ENCODE data around the gene HLA-A.

DNA sequence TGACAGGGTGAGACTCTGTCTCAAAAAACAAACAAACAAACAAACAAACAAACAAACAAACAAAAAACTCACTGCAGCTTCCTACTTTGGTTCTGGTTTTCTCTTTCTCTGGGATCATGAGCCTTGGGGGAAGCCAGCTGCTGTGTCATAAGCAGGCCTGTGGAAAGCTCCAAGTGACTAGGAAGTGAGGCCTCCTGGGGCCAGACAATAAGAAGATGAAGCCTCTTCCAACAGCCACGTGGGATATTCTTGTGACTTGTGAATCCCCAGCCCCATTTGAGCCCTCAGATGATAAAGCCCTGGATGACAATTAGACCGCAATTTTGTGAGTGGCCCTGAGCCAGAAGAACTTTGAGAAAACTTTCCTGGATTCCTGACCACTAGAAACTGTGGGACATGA lies 11.4 kb downstream of the HLA-A start:
- no peak for TF ChIP-seq EZH2 (IDR thresholded peaks at IDR 0.05; ENCODE audit: borderline replicate concordance)
- TF ChIP-seq, protein P1, sequence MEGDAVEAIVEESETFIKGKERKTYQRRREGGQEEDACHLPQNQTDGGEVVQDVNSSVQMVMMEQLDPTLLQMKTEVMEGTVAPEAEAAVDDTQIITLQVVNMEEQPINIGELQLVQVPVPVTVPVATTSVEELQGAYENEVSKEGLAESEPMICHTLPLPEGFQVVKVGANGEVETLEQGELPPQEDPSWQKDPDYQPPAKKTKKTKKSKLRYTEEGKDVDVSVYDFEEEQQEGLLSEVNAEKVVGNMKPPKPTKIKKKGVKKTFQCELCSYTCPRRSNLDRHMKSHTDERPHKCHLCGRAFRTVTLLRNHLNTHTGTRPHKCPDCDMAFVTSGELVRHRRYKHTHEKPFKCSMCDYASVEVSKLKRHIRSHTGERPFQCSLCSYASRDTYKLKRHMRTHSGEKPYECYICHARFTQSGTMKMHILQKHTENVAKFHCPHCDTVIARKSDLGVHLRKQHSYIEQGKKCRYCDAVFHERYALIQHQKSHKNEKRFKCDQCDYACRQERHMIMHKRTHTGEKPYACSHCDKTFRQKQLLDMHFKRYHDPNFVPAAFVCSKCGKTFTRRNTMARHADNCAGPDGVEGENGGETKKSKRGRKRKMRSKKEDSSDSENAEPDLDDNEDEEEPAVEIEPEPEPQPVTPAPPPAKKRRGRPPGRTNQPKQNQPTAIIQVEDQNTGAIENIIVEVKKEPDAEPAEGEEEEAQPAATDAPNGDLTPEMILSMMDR (IDR thresholded peaks at IDR 0.05; ENCODE audit: poor library complexity), result no peak
